Measurements from ENCODE around the gene EHMT1. TPM values are rescaled to one million over a fixed set of nuclear protein-coding genes. Genes with fewer than 3 reads are reported as not detected.

Gene EHMT1
- total and polyA plus RNA-seq, 2 donors (not counting 1 experiment from before 2014, with no cell fraction given): 101 to 394 TPM

DNA sequence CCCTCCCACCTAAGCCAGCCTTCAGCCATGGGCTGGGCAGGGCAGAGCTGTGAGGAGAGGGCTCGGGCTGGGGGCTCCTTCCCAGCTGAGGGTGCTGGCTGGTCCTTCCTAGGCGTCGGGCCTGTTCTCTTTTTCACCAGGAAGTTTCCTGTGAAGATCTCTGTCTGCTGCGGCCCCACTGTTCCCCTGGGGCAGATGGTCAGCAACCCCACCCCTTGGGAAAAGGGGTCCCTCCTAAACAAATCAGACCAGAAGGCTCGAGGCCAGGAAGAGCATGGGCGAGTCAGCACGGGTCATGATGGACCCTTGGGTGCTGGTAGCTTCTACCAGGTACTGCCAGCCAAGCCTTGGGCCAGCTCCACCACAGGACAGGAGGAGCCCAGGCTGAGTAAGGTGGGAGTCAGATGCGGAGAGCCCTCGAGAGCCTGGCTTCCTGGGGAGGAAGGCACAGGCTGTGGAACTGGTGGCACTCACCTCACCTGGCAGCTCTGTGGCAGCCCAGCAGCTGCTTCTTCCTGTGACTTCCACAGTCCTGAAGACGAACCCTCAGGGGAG, 262.2 kb downstream of the EHMT1 start:
- no peak overlapping the region for H3K27ac Mint-ChIP-seq
- ATAC-seq (ENCODE audit: low read depth) (no peak), DNase-seq (no peak)
- Histone ChIP-seq H3K9me3 (ENCODE audit: control extremely low read depth in 1 of 3, control insufficient read depth in 2 of 3, insufficient read depth in 1 of 3, low read length in 2 of 3) (peaks cover 0 to 21% (median 0%) of the 10 kb centered on the region in 3 donors), H3K4me3 (ENCODE audit: control extremely low read depth in 1 of 5, extremely low read depth in 1 of 5, insufficient read depth in 1 of 5, low read depth in 2 of 5, low read length in 4 of 5) (no peak overlapping the region), H2AFZ (ENCODE audit: insufficient read depth, low read depth, low read length, poor library complexity, severe bottlenecking) (no peak overlapping the region), H3K79me2 (ENCODE audit: control insufficient read depth, insufficient read depth, low read length) (no peaks in the 10 kb centered on the region), H3K4me2 (replicated peaks; ENCODE audit: low read depth, low read length, poor library complexity, severe bottlenecking) (no peak overlapping the region), H3K36me3 (replicated peaks in 1 of 2; ENCODE audit: control extremely low read depth in 1 of 2, control insufficient read depth in 1 of 2, extremely low read depth in 1 of 2, insufficient read depth in 2 of 2, low read length in 1 of 2) (no peaks in the 10 kb centered on the region), H3K4me1 (ENCODE audit: control insufficient read depth in 2 of 2, insufficient read depth in 2 of 2, low read length in 2 of 2) (peaks cover 0 to 4% of the 10 kb centered on the region in 2 donors), H3K27ac (ENCODE audit: low read length in 2 of 2) (no peak overlapping the region), H3K27me3 (replicated peaks in 1 of 4; ENCODE audit: control extremely low read depth in 1 of 4, control insufficient read depth in 3 of 4, insufficient read depth in 4 of 4, low read length in 3 of 4) (peaks cover 0 to 24% (median 5%) of the 10 kb centered on the region in 4 experiments), H3K9ac (ENCODE audit: low read length) (no peak overlapping the region), H4K20me1 (ENCODE audit: control insufficient read depth, insufficient read depth, low read length, poor library complexity, severe bottlenecking) (no peaks in the 10 kb centered on the region)
- CTCF ChIA-PET: no interaction called here
- POLR2A ChIA-PET: no interaction called here
- H3K27me3 Mint-ChIP-seq: peaks cover 28% of the 10 kb centered on the region
- intact Hi-C loops (cut with micrococcal nuclease): no loop called here
- H3K4me1 Mint-ChIP-seq: peaks cover 3% of the 10 kb centered on the region
- H3K9me3 Mint-ChIP-seq (ENCODE audit: insufficient read depth): no peaks in the 10 kb centered on the region
- no peak overlapping the region for H3K4me3 Mint-ChIP-seq
- TF ChIP-seq, protein P1, sequence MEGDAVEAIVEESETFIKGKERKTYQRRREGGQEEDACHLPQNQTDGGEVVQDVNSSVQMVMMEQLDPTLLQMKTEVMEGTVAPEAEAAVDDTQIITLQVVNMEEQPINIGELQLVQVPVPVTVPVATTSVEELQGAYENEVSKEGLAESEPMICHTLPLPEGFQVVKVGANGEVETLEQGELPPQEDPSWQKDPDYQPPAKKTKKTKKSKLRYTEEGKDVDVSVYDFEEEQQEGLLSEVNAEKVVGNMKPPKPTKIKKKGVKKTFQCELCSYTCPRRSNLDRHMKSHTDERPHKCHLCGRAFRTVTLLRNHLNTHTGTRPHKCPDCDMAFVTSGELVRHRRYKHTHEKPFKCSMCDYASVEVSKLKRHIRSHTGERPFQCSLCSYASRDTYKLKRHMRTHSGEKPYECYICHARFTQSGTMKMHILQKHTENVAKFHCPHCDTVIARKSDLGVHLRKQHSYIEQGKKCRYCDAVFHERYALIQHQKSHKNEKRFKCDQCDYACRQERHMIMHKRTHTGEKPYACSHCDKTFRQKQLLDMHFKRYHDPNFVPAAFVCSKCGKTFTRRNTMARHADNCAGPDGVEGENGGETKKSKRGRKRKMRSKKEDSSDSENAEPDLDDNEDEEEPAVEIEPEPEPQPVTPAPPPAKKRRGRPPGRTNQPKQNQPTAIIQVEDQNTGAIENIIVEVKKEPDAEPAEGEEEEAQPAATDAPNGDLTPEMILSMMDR (IDR thresholded peaks at IDR 0.05): no peak
- no peak for TF ChIP-seq EZH2 (IDR thresholded peaks at IDR 0.05; ENCODE audit: borderline replicate concordance, insufficient read depth, low read depth, low read length, poor library complexity, severe bottlenecking)
- 81% methylated on average over 9 of the region's 10 CpGs for WGBS (ENCODE audit: insufficient coverage)

DNA sequence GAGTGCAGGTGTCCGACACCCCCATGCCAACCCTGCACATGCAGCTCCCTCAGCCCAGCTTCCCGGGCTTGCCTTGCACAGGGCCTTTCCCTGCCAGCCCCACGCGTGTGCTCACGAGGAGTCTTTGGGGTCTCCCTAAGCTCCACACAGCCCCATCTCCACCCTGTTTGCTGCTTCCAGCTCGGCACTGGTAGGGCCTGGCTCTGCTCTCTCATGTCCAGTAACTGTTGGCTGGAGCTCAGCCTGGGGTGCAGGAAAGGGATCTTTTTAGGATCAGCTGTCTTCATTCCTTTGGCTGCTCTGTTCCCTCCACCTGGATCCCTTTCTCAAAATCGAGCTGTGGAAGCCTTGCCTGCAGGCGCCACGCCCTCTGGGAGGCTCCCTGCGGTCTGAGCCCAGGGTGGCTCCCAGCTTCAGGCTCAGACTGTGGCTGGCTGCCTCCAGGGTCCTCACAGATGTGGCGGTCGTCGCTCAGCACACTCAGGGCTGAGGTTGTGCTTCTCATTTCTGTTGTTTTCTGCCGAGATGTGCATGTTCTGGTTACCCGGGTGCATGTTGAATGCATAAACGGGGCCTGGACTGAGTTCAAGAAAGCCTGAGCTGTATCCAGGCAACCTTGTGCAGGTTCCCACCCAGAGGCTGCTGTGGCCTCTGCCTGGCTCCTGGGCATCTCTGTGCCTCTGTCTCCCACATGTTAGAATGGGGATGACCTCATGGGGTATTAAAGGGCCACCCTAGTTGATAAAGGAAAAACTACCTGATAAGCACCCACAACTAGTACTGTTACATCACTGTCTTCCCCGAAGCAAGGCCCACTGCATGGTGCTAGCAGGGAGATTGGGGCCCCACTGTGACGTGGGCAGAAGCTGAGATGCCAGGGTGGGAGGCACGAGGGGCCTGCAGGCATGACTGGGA, 263.0 kb downstream of the EHMT1 start:
- H3K9me3 ChIP-seq (ENCODE audit: control extremely low read depth in 1 of 3, control insufficient read depth in 2 of 3, insufficient read depth in 1 of 3, low read length in 2 of 3): peaks cover 0 to 13% (median 0%) of the 10 kb centered on the region in 3 donors
- H3K4me2 ChIP-seq (replicated peaks; ENCODE audit: low read depth, low read length, poor library complexity, severe bottlenecking): no peak overlapping the region
- H3K9me3 Mint-ChIP-seq (ENCODE audit: insufficient read depth): no peaks in the 10 kb centered on the region
- H3K27me3 ChIP-seq (replicated peaks in 1 of 4; ENCODE audit: control extremely low read depth in 1 of 4, control insufficient read depth in 3 of 4, insufficient read depth in 4 of 4, low read length in 3 of 4): peaks cover 0 to 16% (median 4%) of the 10 kb centered on the region in 4 experiments
- no peaks in the 10 kb centered on the region for H3K36me3 ChIP-seq (replicated peaks in 1 of 2; ENCODE audit: control extremely low read depth in 1 of 2, control insufficient read depth in 1 of 2, extremely low read depth in 1 of 2, insufficient read depth in 2 of 2, low read length in 1 of 2)
- POLR2A ChIA-PET: no interaction called here
- H3K27me3 Mint-ChIP-seq: peaks cover 22% of the 10 kb centered on the region
- TF ChIP-seq EZH2 (IDR thresholded peaks at IDR 0.05; ENCODE audit: borderline replicate concordance, insufficient read depth, low read depth, low read length, poor library complexity, severe bottlenecking): no peak
- TF ChIP-seq, protein P1 (IDR thresholded peaks at IDR 0.05): no peak
- no peaks in the 10 kb centered on the region for H4K20me1 ChIP-seq (ENCODE audit: control insufficient read depth, insufficient read depth, low read length, poor library complexity, severe bottlenecking)
- intact Hi-C loops (cut with micrococcal nuclease): no loop called here
- H3K4me3 Mint-ChIP-seq: no peak overlapping the region
- 82% methylated on average over 18 of the region's 19 CpGs for WGBS (ENCODE audit: insufficient coverage)
- no peak overlapping the region for H3K27ac Mint-ChIP-seq
- no peak overlapping the region for H2AFZ ChIP-seq (ENCODE audit: insufficient read depth, low read depth, low read length, poor library complexity, severe bottlenecking)
- H3K79me2 ChIP-seq (ENCODE audit: control insufficient read depth, insufficient read depth, low read length): no peaks in the 10 kb centered on the region
- no peak overlapping the region for H3K9ac ChIP-seq (ENCODE audit: low read length)
- no peak for DNase-seq
- no peak overlapping the region for H3K27ac ChIP-seq (ENCODE audit: low read length in 2 of 2)
- H3K4me3 ChIP-seq (ENCODE audit: control extremely low read depth in 1 of 5, extremely low read depth in 1 of 5, insufficient read depth in 1 of 5, low read depth in 2 of 5, low read length in 4 of 5): no peak overlapping the region
- peaks cover 0 to 4% of the 10 kb centered on the region in 2 donors for H3K4me1 ChIP-seq (ENCODE audit: control insufficient read depth in 2 of 2, insufficient read depth in 2 of 2, low read length in 2 of 2)
- ATAC-seq (ENCODE audit: low read depth): no peak
- CTCF ChIA-PET: no interaction called here
- no peaks in the 10 kb centered on the region for H3K4me1 Mint-ChIP-seq
